Naive B cell (primary cell): ENCODE measurements around the gene TTLL7. TPM values are rescaled to one million over a fixed set of nuclear protein-coding genes. Genes with fewer than 3 reads are reported as not detected.

ENCODE experiments used
- polyA plus RNA-seq, 6 donors: library from polyadenylated mRNA; unstranded; fragments of 300-500 nt; fragmentation: Illumina TruSeq; gene quantifications; one replicate each; pipeline ENCODE4 v1.2.3, GENCODE V29; 2021; ENCODE audit warnings: low read depth in 6 of 6

Gene TTLL7
- polyA plus RNA-seq, 6 donors from 2014 or later, result not detected

Other genes starting within 250 kb of the TTLL7 start
- gene PRKACB, start 145.1 kb upstream of the TTLL7 start, polyA plus RNA-seq, result 10 to 100 TPM; 58.2 to 87.1 (median 66.4) TPM